AG09309 (cell line): ENCODE results near the gene USP47.
A peak's percentile ranks its signal among the peaks of the same experiment; 100 is the strongest.

Source experiments
- DNase-seq: peaks from one replicate; pipeline ENCODE4 v3.0.0-alpha.2; 2010; ENCODE audit warnings: low read depth
- H3K4me3 ChIP-seq: 2 replicates; pipeline ENCODE4 v1.5.1; 2011; ENCODE audit warnings: mild to moderate bottlenecking, low read depth, low read length, moderate library complexity; ENCODE audit not compliant: control insufficient read depth
- TF ChIP-seq, protein P1 (sequence below): IDR thresholded peaks from 2 replicates; pipeline ENCODE4 v1.5.1; 2011; ENCODE audit warnings: mild to moderate bottlenecking, low read depth, low read length, inconsistent platforms; ENCODE audit not compliant: insufficient read depth, control insufficient read depth; ENCODE audit errors: missing control alignments

USP47 gene, protein sequence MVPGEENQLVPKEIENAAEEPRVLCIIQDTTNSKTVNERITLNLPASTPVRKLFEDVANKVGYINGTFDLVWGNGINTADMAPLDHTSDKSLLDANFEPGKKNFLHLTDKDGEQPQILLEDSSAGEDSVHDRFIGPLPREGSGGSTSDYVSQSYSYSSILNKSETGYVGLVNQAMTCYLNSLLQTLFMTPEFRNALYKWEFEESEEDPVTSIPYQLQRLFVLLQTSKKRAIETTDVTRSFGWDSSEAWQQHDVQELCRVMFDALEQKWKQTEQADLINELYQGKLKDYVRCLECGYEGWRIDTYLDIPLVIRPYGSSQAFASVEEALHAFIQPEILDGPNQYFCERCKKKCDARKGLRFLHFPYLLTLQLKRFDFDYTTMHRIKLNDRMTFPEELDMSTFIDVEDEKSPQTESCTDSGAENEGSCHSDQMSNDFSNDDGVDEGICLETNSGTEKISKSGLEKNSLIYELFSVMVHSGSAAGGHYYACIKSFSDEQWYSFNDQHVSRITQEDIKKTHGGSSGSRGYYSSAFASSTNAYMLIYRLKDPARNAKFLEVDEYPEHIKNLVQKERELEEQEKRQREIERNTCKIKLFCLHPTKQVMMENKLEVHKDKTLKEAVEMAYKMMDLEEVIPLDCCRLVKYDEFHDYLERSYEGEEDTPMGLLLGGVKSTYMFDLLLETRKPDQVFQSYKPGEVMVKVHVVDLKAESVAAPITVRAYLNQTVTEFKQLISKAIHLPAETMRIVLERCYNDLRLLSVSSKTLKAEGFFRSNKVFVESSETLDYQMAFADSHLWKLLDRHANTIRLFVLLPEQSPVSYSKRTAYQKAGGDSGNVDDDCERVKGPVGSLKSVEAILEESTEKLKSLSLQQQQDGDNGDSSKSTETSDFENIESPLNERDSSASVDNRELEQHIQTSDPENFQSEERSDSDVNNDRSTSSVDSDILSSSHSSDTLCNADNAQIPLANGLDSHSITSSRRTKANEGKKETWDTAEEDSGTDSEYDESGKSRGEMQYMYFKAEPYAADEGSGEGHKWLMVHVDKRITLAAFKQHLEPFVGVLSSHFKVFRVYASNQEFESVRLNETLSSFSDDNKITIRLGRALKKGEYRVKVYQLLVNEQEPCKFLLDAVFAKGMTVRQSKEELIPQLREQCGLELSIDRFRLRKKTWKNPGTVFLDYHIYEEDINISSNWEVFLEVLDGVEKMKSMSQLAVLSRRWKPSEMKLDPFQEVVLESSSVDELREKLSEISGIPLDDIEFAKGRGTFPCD (N-terminal part only)

DNA sequence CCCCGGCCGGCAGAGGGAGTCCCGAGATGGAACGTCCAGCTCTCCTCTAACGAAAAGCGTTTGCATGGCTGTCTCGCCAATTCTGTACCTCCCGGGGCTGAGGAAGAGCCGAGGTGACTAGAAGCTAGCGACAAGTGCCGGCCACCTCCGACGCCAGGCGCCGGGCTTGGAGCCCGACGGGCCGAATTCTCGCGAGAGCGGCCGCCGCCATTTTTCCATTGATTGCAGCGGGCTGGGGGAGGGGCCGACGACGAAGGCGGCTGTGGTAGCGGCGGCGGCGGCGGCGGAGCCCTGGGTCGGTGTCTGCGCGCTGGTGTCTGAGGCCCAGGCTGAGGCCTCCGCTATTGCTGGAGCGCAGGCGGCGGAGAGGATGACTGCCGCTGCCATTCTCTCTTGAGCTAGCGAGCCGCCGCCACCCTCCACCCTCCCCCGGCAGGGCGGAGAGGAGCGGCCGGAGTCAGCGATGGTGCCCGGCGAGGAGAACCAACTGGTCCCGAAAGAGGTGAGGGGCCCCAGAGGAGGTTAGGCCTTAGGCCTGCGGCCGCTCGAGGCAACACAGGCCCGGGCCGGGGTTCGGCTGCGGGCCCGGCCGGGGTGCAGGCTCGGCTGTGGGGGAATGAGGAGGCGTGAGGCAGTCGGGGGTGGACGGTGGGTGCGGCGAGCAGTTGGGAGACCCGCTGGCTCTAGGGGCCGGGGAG, at the start of gene USP47:
Gene USP47 (plus strand): TSS at position 250 of the 698 bp plus-strand sequence. CDS start 214 bp downstream, at position 464.
- peak within 1 kb of the TSS; percentile 80 for H3K4me3 ChIP-seq
- TF ChIP-seq, protein P1, sequence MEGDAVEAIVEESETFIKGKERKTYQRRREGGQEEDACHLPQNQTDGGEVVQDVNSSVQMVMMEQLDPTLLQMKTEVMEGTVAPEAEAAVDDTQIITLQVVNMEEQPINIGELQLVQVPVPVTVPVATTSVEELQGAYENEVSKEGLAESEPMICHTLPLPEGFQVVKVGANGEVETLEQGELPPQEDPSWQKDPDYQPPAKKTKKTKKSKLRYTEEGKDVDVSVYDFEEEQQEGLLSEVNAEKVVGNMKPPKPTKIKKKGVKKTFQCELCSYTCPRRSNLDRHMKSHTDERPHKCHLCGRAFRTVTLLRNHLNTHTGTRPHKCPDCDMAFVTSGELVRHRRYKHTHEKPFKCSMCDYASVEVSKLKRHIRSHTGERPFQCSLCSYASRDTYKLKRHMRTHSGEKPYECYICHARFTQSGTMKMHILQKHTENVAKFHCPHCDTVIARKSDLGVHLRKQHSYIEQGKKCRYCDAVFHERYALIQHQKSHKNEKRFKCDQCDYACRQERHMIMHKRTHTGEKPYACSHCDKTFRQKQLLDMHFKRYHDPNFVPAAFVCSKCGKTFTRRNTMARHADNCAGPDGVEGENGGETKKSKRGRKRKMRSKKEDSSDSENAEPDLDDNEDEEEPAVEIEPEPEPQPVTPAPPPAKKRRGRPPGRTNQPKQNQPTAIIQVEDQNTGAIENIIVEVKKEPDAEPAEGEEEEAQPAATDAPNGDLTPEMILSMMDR: peak; percentile 69
- no peak for DNase-seq

DNA sequence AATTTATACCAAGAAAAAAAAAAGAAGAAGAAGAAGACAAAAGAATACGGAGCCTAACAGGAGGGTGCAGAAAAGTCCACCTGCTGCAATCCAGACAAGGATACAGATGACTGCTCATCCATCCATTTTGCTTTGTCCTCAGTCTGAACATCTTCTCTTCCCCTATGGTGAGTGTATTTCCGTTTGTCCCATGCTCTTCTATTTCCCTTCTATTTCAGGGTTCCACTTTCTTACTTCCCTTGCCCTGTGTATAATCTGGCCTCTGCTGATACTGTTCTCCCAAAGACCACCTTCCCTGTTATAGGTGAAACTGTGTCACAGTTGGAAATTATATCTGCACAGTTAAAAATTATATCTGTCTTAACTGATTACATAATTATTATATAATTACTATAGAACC, 48.7 kb upstream of the USP47 start:
- DNase-seq: no peak
- TF ChIP-seq, protein P1: no peak
- H3K4me3 ChIP-seq: no peak overlapping the region

DNA sequence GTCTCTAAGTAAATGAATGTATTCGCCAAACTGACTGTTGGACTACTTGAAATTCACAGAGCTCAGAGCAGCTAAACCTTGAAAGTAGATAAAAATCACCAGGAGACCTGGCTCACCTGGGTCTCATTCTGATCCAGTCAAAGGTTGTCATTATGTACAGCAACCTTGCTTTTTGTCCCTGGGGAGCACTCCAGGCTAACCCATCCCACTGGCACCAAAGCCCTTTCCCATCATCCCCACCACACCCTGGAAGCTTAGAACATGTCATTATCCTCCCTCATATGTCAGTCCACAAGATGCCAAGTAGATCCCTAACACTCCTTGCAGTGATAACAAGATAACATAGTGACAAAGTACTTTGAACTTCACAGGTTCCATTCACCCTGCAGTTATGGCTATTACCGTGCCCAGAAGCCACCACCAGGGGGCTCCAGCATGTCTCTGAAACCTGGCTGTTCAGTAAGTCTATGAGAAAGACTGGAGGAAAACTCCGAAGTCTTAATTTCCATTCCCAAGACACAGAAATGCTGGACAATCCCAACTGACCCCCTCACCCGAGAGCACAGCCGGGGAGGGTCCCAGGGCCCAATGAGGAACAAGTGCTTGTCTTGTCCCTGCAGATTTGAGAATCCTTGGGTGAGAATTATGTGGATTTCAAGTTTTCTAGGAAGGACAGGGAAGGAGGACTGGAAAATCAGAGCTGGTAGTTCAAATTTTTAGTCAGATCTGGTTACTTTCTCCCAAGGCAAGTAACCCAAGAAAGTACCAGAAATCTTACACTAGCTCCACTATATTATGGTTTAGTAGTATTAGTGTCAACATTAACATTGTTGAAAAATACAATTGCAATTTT, 43.0 kb upstream of the USP47 start:
- TF ChIP-seq, protein P1: peak; percentile 96
- DNase-seq: peak; percentile 23

DNA sequence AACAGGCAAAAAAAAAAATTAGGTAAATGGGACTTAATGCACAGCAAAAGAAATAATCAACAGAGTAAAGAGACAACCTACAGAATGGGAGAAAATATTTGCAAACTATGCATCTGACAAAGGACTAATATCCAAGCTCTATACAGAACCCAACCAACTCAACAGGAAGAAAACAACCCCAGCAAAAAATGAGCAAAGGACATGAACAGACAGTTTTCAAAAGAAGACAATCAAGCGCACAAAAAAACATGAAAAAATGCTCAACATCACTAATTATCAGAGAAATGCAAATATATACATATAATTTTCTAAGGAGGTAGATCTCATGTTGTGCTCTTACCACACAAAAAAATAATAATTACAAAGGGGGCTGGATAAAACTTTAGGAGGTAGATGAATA, 36.5 kb upstream of the USP47 start:
- TF ChIP-seq, protein P1: no peak
- DNase-seq: no peak
- H3K4me3 ChIP-seq: no peak overlapping the region

More for the DNA sequence above, 43.0 kb upstream of the USP47 start:
- no peak overlapping the region for H3K4me3 ChIP-seq

DNA sequence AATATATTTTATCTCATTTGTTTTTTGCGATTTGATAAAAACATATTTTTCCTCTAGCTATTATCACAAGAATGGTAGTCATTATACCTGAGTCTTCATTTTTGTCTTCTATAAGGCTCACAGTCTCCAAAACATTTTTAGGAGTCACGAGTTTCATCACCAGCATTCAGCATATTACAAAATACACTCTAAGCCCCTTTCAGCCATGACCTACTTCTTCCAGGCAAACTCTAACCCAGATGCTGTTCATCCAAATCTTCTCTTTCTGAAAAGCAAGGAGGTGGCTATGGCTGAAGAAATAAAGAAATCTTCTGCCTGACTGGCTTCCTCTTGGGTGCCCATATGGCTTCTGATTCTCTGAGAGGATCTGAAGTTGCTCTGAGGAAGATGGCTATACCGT, 35.7 kb upstream of the USP47 start:
- no peak for DNase-seq
- TF ChIP-seq, protein P1: no peak
- H3K4me3 ChIP-seq: no peak overlapping the region
